HUDEP-2 (cell line): ENCODE results near the gene FBXW5.

ENCODE experiments used
- DNase-seq, 76 experiments: peaks; one replicate each; lab custom pipeline; 2025; ENCODE audit not compliant: unreplicated experiment in 76 of 76; lab: John Stamatoyannopoulos, UW

The FBXW5 gene

GRCh38 chr9:136937186-136938001 lies 7.1 kb downstream of the FBXW5 start:
- DNase-seq, result no peak

GRCh38 chr9:136936645-136937170 lies 7.8 kb downstream of the FBXW5 start:
- DNase-seq, result no peak

- DNase-seq, result no peak
Measured at GRCh38 chr9:136935651-136936050, 8.9 kb downstream of the FBXW5 start.

GRCh38 chr9:136934277-136934676 lies 10.3 kb downstream of the FBXW5 start:
- no peak for DNase-seq

- no peak for DNase-seq
Measured at GRCh38 chr9:136931611-136932130, 12.9 kb downstream of the FBXW5 start.

GRCh38 chr9:136930014-136930413 lies 14.5 kb downstream of the FBXW5 start:
- DNase-seq, result no peak

GRCh38 chr9:136928591-136928990 lies 15.9 kb downstream of the FBXW5 start:
- no peak for DNase-seq

- DNase-seq, result no peak
Measured at GRCh38 chr9:136927343-136928271, 16.9 kb downstream of the FBXW5 start.

- no peak for DNase-seq
Measured at GRCh38 chr9:136926749-136927148, 17.8 kb downstream of the FBXW5 start.

- DNase-seq, result no peak
Measured at GRCh38 chr9:136926154-136926704, 18.3 kb downstream of the FBXW5 start.

- DNase-seq, result no peak
Measured at GRCh38 chr9:136925414-136926153, 19.0 kb downstream of the FBXW5 start.

- no peak for DNase-seq
Measured at GRCh38 chr9:136923881-136924280, 20.7 kb downstream of the FBXW5 start.

- no peak for DNase-seq
Measured at GRCh38 chr9:136922540-136922939, 22.0 kb downstream of the FBXW5 start.

GRCh38 chr9:136921718-136922117 lies 22.8 kb downstream of the FBXW5 start:
- no peak for DNase-seq

GRCh38 chr9:136921307-136921706 lies 23.2 kb downstream of the FBXW5 start:
- DNase-seq, result no peak

- no peak for DNase-seq
Measured at GRCh38 chr9:136920734-136921231, 23.8 kb downstream of the FBXW5 start.

- no peak for DNase-seq
Measured at GRCh38 chr9:136920069-136920468, 24.5 kb downstream of the FBXW5 start.

GRCh38 chr9:136917902-136918301 lies 26.6 kb downstream of the FBXW5 start:
- no peak for DNase-seq

GRCh38 chr9:136916330-136917184 lies 28.0 kb downstream of the FBXW5 start:
- no peak for DNase-seq
